HepG2 (cell line): Measurements from ENCODE around the gene MYADML2. TPM values are rescaled to one million over a fixed set of nuclear protein-coding genes. Genes with fewer than 3 reads are reported as not detected.
A peak's percentile ranks its signal among the peaks of the same experiment; 100 is the strongest.

ENCODE experiments used
- ATM ChIP-seq: fragments of 450-650 bp; IDR thresholded peaks from 2 replicates; pipeline ENCODE4 v1.7.1; 2017; ENCODE audit warnings: mild to moderate bottlenecking, borderline replicate concordance
- HHEX ChIP-seq: IDR thresholded peaks from 2 replicates; pipeline ENCODE4 v1.6.1; 2016; ENCODE audit warnings: control low read depth
- IKZF1 ChIP-seq: fragments of 450-650 bp; IDR thresholded peaks from 2 replicates; pipeline ENCODE4 v1.7.1; 2016
- KLF16 ChIP-seq, 2 experiments: sonication (generic) in 1 of 2; formaldehyde crosslinking in 1 of 2; IDR thresholded peaks; 2 replicates each; pipeline versions ENCODE4 v1.6.1 to v1.8.0; 2016 to 2023; ENCODE audit warnings: missing genetic modification reagents in 2 of 2, missing compliant biosample characterization in 1 of 2
- MAF1 ChIP-seq: sonication (generic); formaldehyde crosslinking; IDR thresholded peaks from 2 replicates; pipeline ENCODE4 v1.5.0; 2020; ENCODE audit warnings: missing genetic modification reagents, borderline replicate concordance
- NFATC3 ChIP-seq: sonication (generic); formaldehyde crosslinking; IDR thresholded peaks from 2 replicates; pipeline ENCODE4 v1.5.1; 2020; ENCODE audit warnings: mild to moderate bottlenecking, missing genetic modification reagents
- PAX8 ChIP-seq: sonication (generic); formaldehyde crosslinking; IDR thresholded peaks from 2 replicates; pipeline ENCODE4 v1.8.0; 2022; ENCODE audit warnings: mild to moderate bottlenecking, missing genetic modification reagents, borderline replicate concordance
- RAD21 ChIP-seq: fragments of 450-650 bp; formaldehyde crosslinking; IDR thresholded peaks from 2 replicates; pipeline ENCODE4 v1.5.0; 2020; ENCODE audit warnings: mild to moderate bottlenecking
- TSC22D2 ChIP-seq: sonication (generic); formaldehyde crosslinking; IDR thresholded peaks from 2 replicates; pipeline ENCODE4 v1.5.1; 2020; ENCODE audit warnings: missing genetic modification reagents, mild to moderate bottlenecking, borderline replicate concordance
- ZNF180 ChIP-seq: sonication (generic); formaldehyde crosslinking; IDR thresholded peaks from 2 replicates; pipeline ENCODE4 v1.4.0; 2020; ENCODE audit warnings: low read depth, missing genetic modification reagents, borderline replicate concordance
- ZNF556 ChIP-seq: sonication (generic); formaldehyde crosslinking; IDR thresholded peaks from 2 replicates; pipeline ENCODE4 v1.4.0; 2020; ENCODE audit warnings: mild to moderate bottlenecking, missing genetic modification reagents, borderline replicate concordance
- ZNF816 ChIP-seq: sonication (generic); formaldehyde crosslinking; IDR thresholded peaks from 2 replicates; pipeline ENCODE4 v1.8.0; 2022; ENCODE audit warnings: missing genetic modification reagents, mild to moderate bottlenecking, borderline replicate concordance
- polyA plus RNA-seq, 8 experiments: library from polyadenylated mRNA; depleted of rRNA in 3 of 8; stranded (reverse) in 7 of 8; unstranded in 1 of 8; fragments of >200 nt; fragmentation: Illumina TruSeq in 4 of 8; extraction: Trizol in 4 of 8; gene quantifications; 2 replicates each; pipeline versions ENCODE4 v1.2.1 to v1.2.3, GENCODE V29; 2011 to 2016; ENCODE audit warnings: low read depth in 4 of 8, missing spikeins in 1 of 8, mixed read lengths in 1 of 8; ENCODE audit not compliant: insufficient read depth in 1 of 8
- total RNA-seq, 5 experiments: library from RNA; depleted of rRNA; stranded (reverse); fragments of >200 nt; fragmentation: Illumina TruSeq; extraction: Trizol; gene quantifications; 2 replicates each; pipeline ENCODE4 v1.2.3, GENCODE V29; 2016; ENCODE audit warnings: low read depth in 1 of 5
- TF ChIP-seq, protein P1 (sequence below): sonication (generic); formaldehyde crosslinking; IDR thresholded peaks from 2 replicates; pipeline ENCODE4 v1.4.0; 2020; ENCODE audit warnings: mild to moderate bottlenecking, missing genetic modification reagents
- TF ChIP-seq, protein P2 (sequence below): sonication (generic); formaldehyde crosslinking; IDR thresholded peaks from 2 replicates; pipeline ENCODE4 v1.5.0; 2020; ENCODE audit warnings: mild to moderate bottlenecking, missing genetic modification reagents, borderline replicate concordance
- TF ChIP-seq, protein P3 (sequence below), 2 experiments: IDR thresholded peaks; 2 replicates each; pipeline ENCODE4 v1.6.1; 2011 to 2012; ENCODE audit warnings: low read length in 2 of 2, borderline replicate concordance in 1 of 2, low read depth in 1 of 2, mild to moderate bottlenecking in 1 of 2, moderate library complexity in 1 of 2

Gene MYADML2
- total and polyA plus RNA-seq, 2 of the 13 experiments (the other 11 are each of a cell fraction or from before 2014, with no cell fraction given) = not detected

DNA sequence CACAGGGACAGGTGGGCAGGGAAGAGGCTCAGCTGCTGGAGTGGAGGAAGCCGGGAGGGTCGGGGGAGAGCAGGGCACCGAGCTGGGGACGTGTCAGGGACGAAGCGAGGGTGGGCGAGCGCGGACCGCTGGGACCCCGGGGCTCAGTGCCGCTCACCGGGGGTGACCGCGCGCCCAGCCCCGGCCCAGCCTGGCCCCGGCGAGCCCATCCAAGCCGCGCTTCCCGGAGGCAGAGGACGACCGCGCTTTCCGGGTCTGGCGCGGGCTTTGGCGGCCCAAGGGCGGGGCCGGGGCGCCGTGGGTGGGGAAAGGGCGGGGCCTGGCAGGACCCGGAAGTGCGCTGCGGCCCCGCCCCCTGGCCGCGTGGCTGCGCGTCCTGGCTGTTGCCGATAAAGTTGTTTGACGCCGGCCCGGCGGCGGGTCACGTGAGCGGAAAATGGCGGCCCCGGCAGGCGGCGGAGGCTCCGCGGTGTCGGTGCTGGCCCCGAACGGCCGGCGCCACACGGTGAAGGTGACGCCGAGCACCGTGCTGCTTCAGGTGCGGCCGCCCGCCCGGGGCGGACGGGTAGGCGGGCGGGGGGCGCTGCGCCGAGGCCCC lies 30.3 kb upstream of the MYADML2 start, which contains the start of gene ASPSCR1 (continued):
- no peak for TF ChIP-seq ZNF180 (CRISPR knock-in tag)
- TF ChIP-seq ZNF816 (CRISPR knock-in tag) = no peak
- TF ChIP-seq MAF1 = 0 out of 2 replicates have a peak, but pooled peaks have one; percentile 62
- TF ChIP-seq RAD21 (CRISPR knock-in tag) = peak; percentile 81
- TF ChIP-seq HHEX = no peak
- peak in 1 of 2 experiments; percentile 92; a peak in 2 of 4 replicates for TF ChIP-seq KLF16 (CRISPR knock-in tag; IDR thresholded peaks at IDR 0.05)
- TF ChIP-seq TSC22D2 (CRISPR knock-in tag) = 0 out of 2 replicates have a peak, but pooled peaks have one; percentile 52
- TF ChIP-seq IKZF1 = no peak
- no peak for TF ChIP-seq NFATC3 (CRISPR knock-in tag)
- TF ChIP-seq, protein P1, sequence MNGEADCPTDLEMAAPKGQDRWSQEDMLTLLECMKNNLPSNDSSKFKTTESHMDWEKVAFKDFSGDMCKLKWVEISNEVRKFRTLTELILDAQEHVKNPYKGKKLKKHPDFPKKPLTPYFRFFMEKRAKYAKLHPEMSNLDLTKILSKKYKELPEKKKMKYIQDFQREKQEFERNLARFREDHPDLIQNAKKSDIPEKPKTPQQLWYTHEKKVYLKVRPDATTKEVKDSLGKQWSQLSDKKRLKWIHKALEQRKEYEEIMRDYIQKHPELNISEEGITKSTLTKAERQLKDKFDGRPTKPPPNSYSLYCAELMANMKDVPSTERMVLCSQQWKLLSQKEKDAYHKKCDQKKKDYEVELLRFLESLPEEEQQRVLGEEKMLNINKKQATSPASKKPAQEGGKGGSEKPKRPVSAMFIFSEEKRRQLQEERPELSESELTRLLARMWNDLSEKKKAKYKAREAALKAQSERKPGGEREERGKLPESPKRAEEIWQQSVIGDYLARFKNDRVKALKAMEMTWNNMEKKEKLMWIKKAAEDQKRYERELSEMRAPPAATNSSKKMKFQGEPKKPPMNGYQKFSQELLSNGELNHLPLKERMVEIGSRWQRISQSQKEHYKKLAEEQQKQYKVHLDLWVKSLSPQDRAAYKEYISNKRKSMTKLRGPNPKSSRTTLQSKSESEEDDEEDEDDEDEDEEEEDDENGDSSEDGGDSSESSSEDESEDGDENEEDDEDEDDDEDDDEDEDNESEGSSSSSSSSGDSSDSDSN = peak; percentile 51; the same call in 1 of the 2 replicates
- TF ChIP-seq, protein P2, sequence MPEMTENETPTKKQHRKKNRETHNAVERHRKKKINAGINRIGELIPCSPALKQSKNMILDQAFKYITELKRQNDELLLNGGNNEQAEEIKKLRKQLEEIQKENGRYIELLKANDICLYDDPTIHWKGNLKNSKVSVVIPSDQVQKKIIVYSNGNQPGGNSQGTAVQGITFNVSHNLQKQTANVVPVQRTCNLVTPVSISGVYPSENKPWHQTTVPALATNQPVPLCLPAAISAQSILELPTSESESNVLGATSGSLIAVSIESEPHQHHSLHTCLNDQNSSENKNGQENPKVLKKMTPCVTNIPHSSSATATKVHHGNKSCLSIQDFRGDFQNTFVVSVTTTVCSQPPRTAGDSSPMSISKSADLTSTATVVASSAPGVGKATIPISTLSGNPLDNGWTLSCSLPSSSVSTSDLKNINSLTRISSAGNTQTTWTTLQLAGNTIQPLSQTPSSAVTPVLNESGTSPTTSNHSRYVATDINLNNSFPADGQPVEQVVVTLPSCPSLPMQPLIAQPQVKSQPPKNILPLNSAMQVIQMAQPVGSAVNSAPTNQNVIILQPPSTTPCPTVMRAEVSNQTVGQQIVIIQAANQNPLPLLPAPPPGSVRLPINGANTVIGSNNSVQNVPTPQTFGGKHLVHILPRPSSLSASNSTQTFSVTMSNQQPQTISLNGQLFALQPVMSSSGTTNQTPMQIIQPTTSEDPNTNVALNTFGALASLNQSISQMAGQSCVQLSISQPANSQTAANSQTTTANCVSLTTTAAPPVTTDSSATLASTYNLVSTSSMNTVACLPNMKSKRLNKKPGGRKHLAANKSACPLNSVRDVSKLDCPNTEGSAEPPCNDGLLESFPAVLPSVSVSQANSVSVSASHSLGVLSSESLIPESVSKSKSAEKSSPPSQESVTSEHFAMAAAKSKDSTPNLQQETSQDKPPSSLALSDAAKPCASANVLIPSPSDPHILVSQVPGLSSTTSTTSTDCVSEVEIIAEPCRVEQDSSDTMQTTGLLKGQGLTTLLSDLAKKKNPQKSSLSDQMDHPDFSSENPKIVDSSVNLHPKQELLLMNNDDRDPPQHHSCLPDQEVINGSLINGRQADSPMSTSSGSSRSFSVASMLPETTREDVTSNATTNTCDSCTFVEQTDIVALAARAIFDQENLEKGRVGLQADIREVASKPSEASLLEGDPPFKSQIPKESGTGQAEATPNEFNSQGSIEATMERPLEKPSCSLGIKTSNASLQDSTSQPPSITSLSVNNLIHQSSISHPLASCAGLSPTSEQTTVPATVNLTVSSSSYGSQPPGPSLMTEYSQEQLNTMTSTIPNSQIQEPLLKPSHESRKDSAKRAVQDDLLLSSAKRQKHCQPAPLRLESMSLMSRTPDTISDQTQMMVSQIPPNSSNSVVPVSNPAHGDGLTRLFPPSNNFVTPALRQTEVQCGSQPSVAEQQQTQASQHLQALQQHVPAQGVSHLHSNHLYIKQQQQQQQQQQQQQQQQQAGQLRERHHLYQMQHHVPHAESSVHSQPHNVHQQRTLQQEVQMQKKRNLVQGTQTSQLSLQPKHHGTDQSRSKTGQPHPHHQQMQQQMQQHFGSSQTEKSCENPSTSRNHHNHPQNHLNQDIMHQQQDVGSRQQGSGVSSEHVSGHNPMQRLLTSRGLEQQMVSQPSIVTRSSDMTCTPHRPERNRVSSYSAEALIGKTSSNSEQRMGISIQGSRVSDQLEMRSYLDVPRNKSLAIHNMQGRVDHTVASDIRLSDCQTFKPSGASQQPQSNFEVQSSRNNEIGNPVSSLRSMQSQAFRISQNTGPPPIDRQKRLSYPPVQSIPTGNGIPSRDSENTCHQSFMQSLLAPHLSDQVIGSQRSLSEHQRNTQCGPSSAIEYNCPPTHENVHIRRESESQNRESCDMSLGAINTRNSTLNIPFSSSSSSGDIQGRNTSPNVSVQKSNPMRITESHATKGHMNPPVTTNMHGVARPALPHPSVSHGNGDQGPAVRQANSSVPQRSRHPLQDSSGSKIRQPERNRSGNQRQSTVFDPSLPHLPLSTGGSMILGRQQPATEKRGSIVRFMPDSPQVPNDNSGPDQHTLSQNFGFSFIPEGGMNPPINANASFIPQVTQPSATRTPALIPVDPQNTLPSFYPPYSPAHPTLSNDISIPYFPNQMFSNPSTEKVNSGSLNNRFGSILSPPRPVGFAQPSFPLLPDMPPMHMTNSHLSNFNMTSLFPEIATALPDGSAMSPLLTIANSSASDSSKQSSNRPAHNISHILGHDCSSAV = 0 out of 2 replicates have a peak, but pooled peaks have one; percentile 78
- TF ChIP-seq ATM = no peak
- TF ChIP-seq, protein P3, sequence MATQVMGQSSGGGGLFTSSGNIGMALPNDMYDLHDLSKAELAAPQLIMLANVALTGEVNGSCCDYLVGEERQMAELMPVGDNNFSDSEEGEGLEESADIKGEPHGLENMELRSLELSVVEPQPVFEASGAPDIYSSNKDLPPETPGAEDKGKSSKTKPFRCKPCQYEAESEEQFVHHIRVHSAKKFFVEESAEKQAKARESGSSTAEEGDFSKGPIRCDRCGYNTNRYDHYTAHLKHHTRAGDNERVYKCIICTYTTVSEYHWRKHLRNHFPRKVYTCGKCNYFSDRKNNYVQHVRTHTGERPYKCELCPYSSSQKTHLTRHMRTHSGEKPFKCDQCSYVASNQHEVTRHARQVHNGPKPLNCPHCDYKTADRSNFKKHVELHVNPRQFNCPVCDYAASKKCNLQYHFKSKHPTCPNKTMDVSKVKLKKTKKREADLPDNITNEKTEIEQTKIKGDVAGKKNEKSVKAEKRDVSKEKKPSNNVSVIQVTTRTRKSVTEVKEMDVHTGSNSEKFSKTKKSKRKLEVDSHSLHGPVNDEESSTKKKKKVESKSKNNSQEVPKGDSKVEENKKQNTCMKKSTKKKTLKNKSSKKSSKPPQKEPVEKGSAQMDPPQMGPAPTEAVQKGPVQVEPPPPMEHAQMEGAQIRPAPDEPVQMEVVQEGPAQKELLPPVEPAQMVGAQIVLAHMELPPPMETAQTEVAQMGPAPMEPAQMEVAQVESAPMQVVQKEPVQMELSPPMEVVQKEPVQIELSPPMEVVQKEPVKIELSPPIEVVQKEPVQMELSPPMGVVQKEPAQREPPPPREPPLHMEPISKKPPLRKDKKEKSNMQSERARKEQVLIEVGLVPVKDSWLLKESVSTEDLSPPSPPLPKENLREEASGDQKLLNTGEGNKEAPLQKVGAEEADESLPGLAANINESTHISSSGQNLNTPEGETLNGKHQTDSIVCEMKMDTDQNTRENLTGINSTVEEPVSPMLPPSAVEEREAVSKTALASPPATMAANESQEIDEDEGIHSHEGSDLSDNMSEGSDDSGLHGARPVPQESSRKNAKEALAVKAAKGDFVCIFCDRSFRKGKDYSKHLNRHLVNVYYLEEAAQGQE (IDR thresholded peaks at IDR 0.05; ENCODE audit: borderline replicate concordance in 1 of 2, low read depth in 1 of 2, low read length in 2 of 2) = no peak
- TF ChIP-seq ZNF556 (CRISPR knock-in tag) = no peak
- no peak for TF ChIP-seq PAX8
